ENCODE results near the gene CBLB. TPM values are rescaled to one million over a fixed set of nuclear protein-coding genes. Genes with fewer than 3 reads are reported as not detected.
A peak's percentile ranks its signal among the peaks of the same experiment; 100 is the strongest.

CBLB gene
- total and polyA plus RNA-seq, 4 experiments from 2014 or later, result 17.0 to 106 (median 66.6) TPM

GRCh38 chr3:105860641-105861040, 8.2 kb downstream of the CBLB start:
- ChIA-PET POLR2A (ENCODE audit: partially characterized antibody) (interaction anchor here (1.1 to 1.5 kb wide), 2 partner anchors 20 to 30 kb away, joined by 3 to 7 read pairs; no protein-coding TSS in a partner anchor), CTCF (ENCODE audit: partially characterized antibody) (interaction anchor here (1.1 kb wide), 1 partner anchor 19 kb away, joined by 4 read pairs; no protein-coding TSS in a partner anchor)
- Histone ChIP-seq H3K27ac (ENCODE audit: low read depth, low read length) (no peak overlapping the region), H3K36me3 (ENCODE audit: insufficient read depth, low read length) (peaks cover 16% of the 10 kb centered on the region), H3K27me3 (ENCODE audit: insufficient read depth, low read length) (no peaks in the 10 kb centered on the region), H3K4me1 (ENCODE audit: insufficient read depth, low read length) (peaks cover 59% of the 10 kb centered on the region), H3K4me3 (ENCODE audit: low read length in 2 of 2) (no peak overlapping the region), H3K9me3 (ENCODE audit: control insufficient read depth in 1 of 2, low read length in 2 of 2) (no peaks in the 10 kb centered on the region)
- H3K27ac Mint-ChIP-seq, result no peak overlapping the region
- DNase-seq, result no peak
- H3K27me3 Mint-ChIP-seq, result no peaks in the 10 kb centered on the region
- no peaks in the 10 kb centered on the region for H3K9me3 Mint-ChIP-seq
- intact Hi-C loops (cut with micrococcal nuclease), result loop anchor here (10.0 kb wide), 1 partner anchor 326 kb away; no protein-coding TSS in a partner anchor
- H3K4me1 Mint-ChIP-seq, result peaks cover 35 to 50% (median 42%) of the 10 kb centered on the region in 4 donors
- no peak overlapping the region for H3K4me3 Mint-ChIP-seq
- H3K36me3 Mint-ChIP-seq, result peaks cover 35 to 42% of the 10 kb centered on the region in 2 donors

GRCh38 chr3:105858017-105858416, 10.8 kb downstream of the CBLB start:
- no peaks in the 10 kb centered on the region for H3K27me3 ChIP-seq (ENCODE audit: insufficient read depth, low read length)
- Mint-ChIP-seq H3K27ac (peak overlapping the region in 1 of 7 donors; percentile 83), H3K27me3 (no peaks in the 10 kb centered on the region), H3K4me3 (peak overlapping the region in 3 of 8 donors; percentile 15 to 76 (median 17)), H3K36me3 (peaks cover 42 to 44% of the 10 kb centered on the region in 2 donors), H3K4me1 (peaks cover 32 to 41% (median 35%) of the 10 kb centered on the region in 4 donors), H3K9me3 (no peaks in the 10 kb centered on the region)
- peaks cover 19% of the 10 kb centered on the region for H3K36me3 ChIP-seq (ENCODE audit: insufficient read depth, low read length)
- H3K4me1 ChIP-seq (ENCODE audit: insufficient read depth, low read length), result peaks cover 33% of the 10 kb centered on the region
- ChIA-PET CTCF (ENCODE audit: partially characterized antibody) (interaction anchor here (1.6 kb wide), 1 partner anchor 11 kb away, joined by 5 read pairs; the partner anchor contains the start of gene CBLB), POLR2A (ENCODE audit: partially characterized antibody) (interaction anchor here (0.9 to 1.1 kb wide), 3 partner anchors 10 to 37 kb away, joined by 3 to 4 read pairs (median 3); no protein-coding TSS in a partner anchor)
- DNase-seq, result no peak
- no peak overlapping the region for H3K4me3 ChIP-seq (ENCODE audit: low read length in 2 of 2)
- no peak overlapping the region for H3K27ac ChIP-seq (ENCODE audit: low read depth, low read length)
- no peaks in the 10 kb centered on the region for H3K9me3 ChIP-seq (ENCODE audit: control insufficient read depth in 1 of 2, low read length in 2 of 2)
- intact Hi-C loops (cut with micrococcal nuclease), result no loop called here

- intact Hi-C loops (cut with micrococcal nuclease), result no loop called here
- DNase-seq, result no peak
- Histone ChIP-seq H3K4me3 (ENCODE audit: low read length in 2 of 2) (no peak overlapping the region), H3K36me3 (ENCODE audit: insufficient read depth, low read length) (peaks cover 21% of the 10 kb centered on the region), H3K27me3 (ENCODE audit: insufficient read depth, low read length) (no peaks in the 10 kb centered on the region), H3K9me3 (ENCODE audit: control insufficient read depth in 1 of 2, low read length in 2 of 2) (no peaks in the 10 kb centered on the region), H3K27ac (ENCODE audit: low read depth, low read length) (no peak overlapping the region), H3K4me1 (ENCODE audit: insufficient read depth, low read length) (peaks cover 29% of the 10 kb centered on the region)
- Mint-ChIP-seq H3K9me3 (no peaks in the 10 kb centered on the region), H3K4me1 (peaks cover 32 to 44% (median 37%) of the 10 kb centered on the region in 4 donors), H3K27ac (peak overlapping the region in 2 of 7 donors; percentile 0 to 83), H3K36me3 (peaks cover 47 to 48% of the 10 kb centered on the region in 2 donors), H3K27me3 (no peaks in the 10 kb centered on the region), H3K4me3 (peak overlapping the region in 4 of 8 donors; percentile 2 to 76 (median 16))
- ChIA-PET CTCF (ENCODE audit: partially characterized antibody) (interaction anchor here (1.6 kb wide), 1 partner anchor 11 kb away, joined by 5 read pairs; the partner anchor contains the start of gene CBLB), POLR2A (ENCODE audit: partially characterized antibody) (interaction anchor here (0.9 kb wide), 2 partner anchors 10 to 37 kb away, joined by 3 to 4 read pairs; no protein-coding TSS in a partner anchor)
These were observed 11.2 kb downstream of the CBLB start for GRCh38 chr3:105857601-105858000.

- Histone ChIP-seq H3K36me3 (ENCODE audit: insufficient read depth, low read length) (peaks cover 21% of the 10 kb centered on the region), H3K4me1 (ENCODE audit: insufficient read depth, low read length) (peaks cover 19% of the 10 kb centered on the region), H3K4me3 (ENCODE audit: low read length in 2 of 2) (no peak overlapping the region), H3K27ac (ENCODE audit: low read depth, low read length) (no peak overlapping the region), H3K9me3 (ENCODE audit: control insufficient read depth in 1 of 2, low read length in 2 of 2) (no peaks in the 10 kb centered on the region), H3K27me3 (ENCODE audit: insufficient read depth, low read length) (no peaks in the 10 kb centered on the region)
- Mint-ChIP-seq H3K4me1 (peaks cover 33 to 44% (median 40%) of the 10 kb centered on the region in 4 donors), H3K4me3 (no peak overlapping the region), H3K9me3 (no peaks in the 10 kb centered on the region), H3K27me3 (no peaks in the 10 kb centered on the region), H3K27ac (no peak overlapping the region), H3K36me3 (peaks cover 49 to 54% of the 10 kb centered on the region in 2 donors)
- intact Hi-C loops (cut with micrococcal nuclease), result no loop called here
- CTCF ChIA-PET (ENCODE audit: partially characterized antibody), result no interaction called here
- DNase-seq, result no peak
- POLR2A ChIA-PET (ENCODE audit: partially characterized antibody), result interaction anchor here (1.4 kb wide), 1 partner anchor 33 kb away, joined by 3 read pairs; no protein-coding TSS in a partner anchor
These were observed 12.2 kb downstream of the CBLB start for GRCh38 chr3:105856605-105857004.

GRCh38 chr3:105853801-105854432, 14.9 kb downstream of the CBLB start:
- Histone ChIP-seq H3K27me3 (ENCODE audit: insufficient read depth, low read length) (no peaks in the 10 kb centered on the region), H3K4me3 (ENCODE audit: low read length in 2 of 2) (no peak overlapping the region), H3K4me1 (ENCODE audit: insufficient read depth, low read length) (peaks cover 21% of the 10 kb centered on the region), H3K27ac (ENCODE audit: low read depth, low read length) (no peak overlapping the region), H3K36me3 (ENCODE audit: insufficient read depth, low read length) (peaks cover 15% of the 10 kb centered on the region), H3K9me3 (ENCODE audit: control insufficient read depth in 1 of 2, low read length in 2 of 2) (no peaks in the 10 kb centered on the region)
- peak overlapping the region in 1 of 7 donors; percentile 32 for H3K27ac Mint-ChIP-seq
- peaks cover 0 to 3% (median 0%) of the 10 kb centered on the region in 8 donors for H3K9me3 Mint-ChIP-seq
- peaks cover 59 to 66% of the 10 kb centered on the region in 2 donors for H3K36me3 Mint-ChIP-seq
- intact Hi-C loops (cut with micrococcal nuclease), result no loop called here
- H3K4me3 Mint-ChIP-seq, result peak overlapping the region in 5 of 8 donors; percentile 1 to 64 (median 37)
- ChIA-PET POLR2A (ENCODE audit: partially characterized antibody) (no interaction called here), CTCF (ENCODE audit: partially characterized antibody) (no interaction called here)
- peaks cover 39 to 55% (median 47%) of the 10 kb centered on the region in 4 donors for H3K4me1 Mint-ChIP-seq
- no peaks in the 10 kb centered on the region for H3K27me3 Mint-ChIP-seq
- no peak for DNase-seq

- Histone ChIP-seq H3K27ac (ENCODE audit: low read depth, low read length) (no peak overlapping the region), H3K36me3 (ENCODE audit: insufficient read depth, low read length) (peaks cover 6% of the 10 kb centered on the region), H3K9me3 (ENCODE audit: control insufficient read depth in 1 of 2, low read length in 2 of 2) (no peaks in the 10 kb centered on the region), H3K4me1 (ENCODE audit: insufficient read depth, low read length) (peaks cover 30% of the 10 kb centered on the region), H3K4me3 (ENCODE audit: low read length in 2 of 2) (no peak overlapping the region), H3K27me3 (ENCODE audit: insufficient read depth, low read length) (no peaks in the 10 kb centered on the region)
- Mint-ChIP-seq H3K4me3 (peak overlapping the region in 1 of 8 donors; percentile 7), H3K36me3 (peaks cover 56 to 64% of the 10 kb centered on the region in 2 donors), H3K4me1 (peaks cover 47 to 60% (median 55%) of the 10 kb centered on the region in 4 donors), H3K27ac (peak overlapping the region in 1 of 7 donors; percentile 1), H3K27me3 (no peaks in the 10 kb centered on the region), H3K9me3 (peaks cover 0 to 3% (median 0%) of the 10 kb centered on the region in 8 donors)
- intact Hi-C loops (cut with micrococcal nuclease), result no loop called here
- ChIA-PET CTCF (ENCODE audit: partially characterized antibody) (interaction anchor here (1.2 kb wide), 1 partner anchor 13 kb away, joined by 3 read pairs; no protein-coding TSS in a partner anchor), POLR2A (ENCODE audit: partially characterized antibody) (interaction anchor here (1.8 kb wide), 1 partner anchor 18 kb away, joined by 6 read pairs; the partner anchor contains the start of gene CBLB)
- DNase-seq, result no peak
These were observed 17.2 kb downstream of the CBLB start for GRCh38 chr3:105851582-105851981.

- intact Hi-C loops (cut with micrococcal nuclease), result no loop called here
- H3K27ac Mint-ChIP-seq, result peak overlapping the region in 3 of 7 donors; percentile 1 to 92 (median 23)
- H3K9me3 Mint-ChIP-seq, result peaks cover 0 to 3% (median 0%) of the 10 kb centered on the region in 8 donors
- no peaks in the 10 kb centered on the region for H3K27me3 Mint-ChIP-seq
- ChIA-PET POLR2A (ENCODE audit: partially characterized antibody) (interaction anchor here (1.8 kb wide), 1 partner anchor 18 kb away, joined by 6 read pairs; the partner anchor contains the start of gene CBLB), CTCF (ENCODE audit: partially characterized antibody) (interaction anchor here (1.2 kb wide), 1 partner anchor 13 kb away, joined by 3 read pairs; no protein-coding TSS in a partner anchor)
- peaks cover 48 to 63% (median 57%) of the 10 kb centered on the region in 4 donors for H3K4me1 Mint-ChIP-seq
- no peaks in the 10 kb centered on the region for H3K9me3 ChIP-seq (ENCODE audit: control insufficient read depth in 1 of 2, low read length in 2 of 2)
- no peak overlapping the region for H3K27ac ChIP-seq (ENCODE audit: low read depth, low read length)
- H3K27me3 ChIP-seq (ENCODE audit: insufficient read depth, low read length), result no peaks in the 10 kb centered on the region
- no peak overlapping the region for H3K4me3 Mint-ChIP-seq
- H3K4me3 ChIP-seq (ENCODE audit: low read length in 2 of 2), result no peak overlapping the region
- H3K4me1 ChIP-seq (ENCODE audit: insufficient read depth, low read length), result peaks cover 34% of the 10 kb centered on the region
- H3K36me3 ChIP-seq (ENCODE audit: insufficient read depth, low read length), result peaks cover 6% of the 10 kb centered on the region
- peaks cover 56 to 64% of the 10 kb centered on the region in 2 donors for H3K36me3 Mint-ChIP-seq
- DNase-seq, result no peak
These were observed 17.6 kb downstream of the CBLB start for GRCh38 chr3:105851176-105851575.
